ENCODE data around the gene NTMT1. TPM values are rescaled to one million over a fixed set of nuclear protein-coding genes. Genes with fewer than 3 reads are reported as not detected.

Gene NTMT1
- total RNA-seq, 1 donor, result 27.6 TPM

GRCh38 chr9:129673602-129674001, 47.6 kb downstream of the NTMT1 start:
- no peak overlapping the region for H3K4me3 ChIP-seq (ENCODE audit: low read depth, low read length)
- DNase-seq (ENCODE audit: low read depth), result no peak
- TF ChIP-seq CTCF (IDR thresholded peaks at IDR 0.05; ENCODE audit: insufficient read depth, low read length), result no peak

GRCh38 chr9:129674229-129674628, 48.3 kb downstream of the NTMT1 start:
- no peak overlapping the region for H3K4me3 ChIP-seq (ENCODE audit: low read depth, low read length)
- DNase-seq (ENCODE audit: low read depth), result no peak
- no peak for TF ChIP-seq CTCF (IDR thresholded peaks at IDR 0.05; ENCODE audit: insufficient read depth, low read length)

- no peak overlapping the region for H3K4me3 ChIP-seq (ENCODE audit: low read depth, low read length)
- DNase-seq (ENCODE audit: low read depth), result no peak
- TF ChIP-seq CTCF (IDR thresholded peaks at IDR 0.05; ENCODE audit: insufficient read depth, low read length), result no peak
Observed at GRCh38 chr9:129675620-129676019, 49.7 kb downstream of the NTMT1 start.

GRCh38 chr9:129676287-129676686, 50.3 kb downstream of the NTMT1 start:
- no peak for DNase-seq (ENCODE audit: low read depth)
- no peak overlapping the region for H3K4me3 ChIP-seq (ENCODE audit: low read depth, low read length)
- TF ChIP-seq CTCF (IDR thresholded peaks at IDR 0.05; ENCODE audit: insufficient read depth, low read length), result no peak

- peak overlapping the region; percentile 0 for H3K4me3 ChIP-seq (ENCODE audit: low read depth, low read length)
- DNase-seq (ENCODE audit: low read depth), result peak; percentile 74
- TF ChIP-seq CTCF (IDR thresholded peaks at IDR 0.05; ENCODE audit: insufficient read depth, low read length), result peak; percentile 32
Observed at GRCh38 chr9:129676975-129677374, 51.0 kb downstream of the NTMT1 start.

- peak overlapping the region; percentile 0 for H3K4me3 ChIP-seq (ENCODE audit: low read depth, low read length)
- no peak for DNase-seq (ENCODE audit: low read depth)
- TF ChIP-seq CTCF (IDR thresholded peaks at IDR 0.05; ENCODE audit: insufficient read depth, low read length), result no peak
Observed at GRCh38 chr9:129677456-129677855, 51.5 kb downstream of the NTMT1 start.

- DNase-seq (ENCODE audit: low read depth), result no peak
- TF ChIP-seq CTCF (IDR thresholded peaks at IDR 0.05; ENCODE audit: insufficient read depth, low read length), result no peak
- no peak overlapping the region for H3K4me3 ChIP-seq (ENCODE audit: low read depth, low read length)
Observed at GRCh38 chr9:129678844-129679243, 52.9 kb downstream of the NTMT1 start.

Data from fibroblast of the aortic adventitia (primary cell).